HCT116 (cell line): Measurements from ENCODE around the gene PCNT.

Experiments used
- POLR2AphosphoS5 ChIP-seq: IDR thresholded peaks from 2 replicates; pipeline ENCODE4 v1.6.1; 2011; ENCODE audit warnings: mild to moderate bottlenecking, low read depth, low read length, moderate library complexity
- RAD21 ChIP-seq: IDR thresholded peaks from 2 replicates; pipeline ENCODE4 v1.6.1; 2012; ENCODE audit warnings: low read depth, mild to moderate bottlenecking
- SIN3A ChIP-seq: IDR thresholded peaks from 2 replicates; pipeline ENCODE4 v1.6.1; 2012; ENCODE audit warnings: low read depth
- TF ChIP-seq, protein P1 (sequence below), 3 experiments: fragments of 200-600 bp in 1 of 3; sonication (generic) in 1 of 3; IDR thresholded peaks in 2 of 3; conservative IDR thresholded peaks in 1 of 3; 2 replicates each; pipeline ENCODE4 v1.5.1; 2012 to 2017; ENCODE audit warnings: low read depth in 2 of 3, low read length in 2 of 3, antibody characterized with exemption in 1 of 3, borderline replicate concordance in 1 of 3, control low read depth in 1 of 3, mild to moderate bottlenecking in 1 of 3, mixed read lengths in 1 of 3, mixed run types in 1 of 3, moderate library complexity in 1 of 3; ENCODE audit not compliant: insufficient read depth in 1 of 3

DNA sequence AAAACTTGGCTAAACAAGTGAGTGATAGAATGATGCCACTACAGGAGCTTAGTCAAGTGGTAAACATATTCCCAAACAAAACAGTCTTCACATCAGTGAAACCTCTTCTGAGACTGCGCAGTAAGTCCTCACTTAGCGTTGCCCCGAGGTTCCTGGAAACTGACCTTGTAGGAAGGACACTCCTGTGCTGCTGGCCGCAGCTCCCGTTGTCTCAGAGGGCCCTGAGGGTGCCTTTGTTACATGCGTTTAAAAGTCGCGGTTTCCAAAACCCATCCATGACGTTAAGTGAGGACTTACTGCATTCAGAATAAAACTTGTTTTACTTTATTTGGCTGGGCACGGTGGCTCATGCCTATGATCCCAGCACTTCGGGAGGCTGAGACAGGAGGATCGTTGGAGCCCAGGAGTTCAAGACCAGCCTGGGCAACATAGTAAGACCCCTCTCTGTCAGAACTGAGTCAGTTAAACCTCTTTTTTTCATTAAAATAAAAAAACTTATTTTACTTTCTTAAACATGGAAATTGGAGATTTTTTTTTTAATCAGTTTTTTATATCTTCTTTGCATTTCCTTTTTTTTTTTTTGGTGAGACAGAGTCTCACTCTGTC, 98.8 kb downstream of the PCNT start:
- TF ChIP-seq SIN3A (no peak), POLR2AphosphoS5 (no peak), RAD21 (no peak)
- TF ChIP-seq, protein P1, sequence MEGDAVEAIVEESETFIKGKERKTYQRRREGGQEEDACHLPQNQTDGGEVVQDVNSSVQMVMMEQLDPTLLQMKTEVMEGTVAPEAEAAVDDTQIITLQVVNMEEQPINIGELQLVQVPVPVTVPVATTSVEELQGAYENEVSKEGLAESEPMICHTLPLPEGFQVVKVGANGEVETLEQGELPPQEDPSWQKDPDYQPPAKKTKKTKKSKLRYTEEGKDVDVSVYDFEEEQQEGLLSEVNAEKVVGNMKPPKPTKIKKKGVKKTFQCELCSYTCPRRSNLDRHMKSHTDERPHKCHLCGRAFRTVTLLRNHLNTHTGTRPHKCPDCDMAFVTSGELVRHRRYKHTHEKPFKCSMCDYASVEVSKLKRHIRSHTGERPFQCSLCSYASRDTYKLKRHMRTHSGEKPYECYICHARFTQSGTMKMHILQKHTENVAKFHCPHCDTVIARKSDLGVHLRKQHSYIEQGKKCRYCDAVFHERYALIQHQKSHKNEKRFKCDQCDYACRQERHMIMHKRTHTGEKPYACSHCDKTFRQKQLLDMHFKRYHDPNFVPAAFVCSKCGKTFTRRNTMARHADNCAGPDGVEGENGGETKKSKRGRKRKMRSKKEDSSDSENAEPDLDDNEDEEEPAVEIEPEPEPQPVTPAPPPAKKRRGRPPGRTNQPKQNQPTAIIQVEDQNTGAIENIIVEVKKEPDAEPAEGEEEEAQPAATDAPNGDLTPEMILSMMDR (IDR thresholded peaks at IDR 0.05 in 2 of 3, conservative IDR thresholded peaks at IDR 0.05 in 1 of 3; ENCODE audit: borderline replicate concordance in 1 of 3, insufficient read depth in 1 of 3, low read depth in 2 of 3, low read length in 2 of 3): no peak
